GM12864 (cell line): ENCODE measurements around the gene SMARCA2.

Experiments
- DNase-seq: peaks from one replicate; pipeline ENCODE4 v3.0.0-alpha.2; 2011; ENCODE audit warnings: low read depth
- H3K4me3 ChIP-seq: 2 replicates; pipeline ENCODE4 v1.5.1; 2011; ENCODE audit warnings: mild to moderate bottlenecking, low read depth, low read length, control low read depth
- TF ChIP-seq, protein P1 (sequence below): IDR thresholded peaks from 2 replicates; pipeline ENCODE4 v1.5.1; 2011; ENCODE audit warnings: low read depth, mild to moderate bottlenecking, moderate library complexity, low read length, control low read depth, inconsistent platforms; ENCODE audit errors: missing control alignments

SMARCA2 gene

DNA sequence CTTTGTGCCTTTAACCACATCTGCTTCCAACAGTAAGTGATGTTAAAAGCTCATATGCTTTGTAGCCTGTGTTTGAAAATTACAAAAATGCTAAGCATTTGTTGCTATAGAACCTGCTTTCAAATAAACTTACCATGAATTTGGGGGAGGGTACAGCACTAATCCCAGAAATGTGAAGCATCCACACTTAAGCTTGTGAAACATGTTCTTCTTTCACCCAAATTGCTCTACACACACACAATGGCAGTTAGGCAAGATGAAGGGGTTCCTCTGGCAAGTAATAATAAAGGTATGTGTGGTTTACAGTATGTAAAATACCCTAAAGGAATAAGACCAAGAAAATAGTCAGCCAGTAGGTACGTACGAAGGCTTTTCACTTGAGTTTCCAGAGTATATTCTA, 165.6 kb downstream of the SMARCA2 start:
- H3K4me3 ChIP-seq, result no peak overlapping the region
- TF ChIP-seq, protein P1, sequence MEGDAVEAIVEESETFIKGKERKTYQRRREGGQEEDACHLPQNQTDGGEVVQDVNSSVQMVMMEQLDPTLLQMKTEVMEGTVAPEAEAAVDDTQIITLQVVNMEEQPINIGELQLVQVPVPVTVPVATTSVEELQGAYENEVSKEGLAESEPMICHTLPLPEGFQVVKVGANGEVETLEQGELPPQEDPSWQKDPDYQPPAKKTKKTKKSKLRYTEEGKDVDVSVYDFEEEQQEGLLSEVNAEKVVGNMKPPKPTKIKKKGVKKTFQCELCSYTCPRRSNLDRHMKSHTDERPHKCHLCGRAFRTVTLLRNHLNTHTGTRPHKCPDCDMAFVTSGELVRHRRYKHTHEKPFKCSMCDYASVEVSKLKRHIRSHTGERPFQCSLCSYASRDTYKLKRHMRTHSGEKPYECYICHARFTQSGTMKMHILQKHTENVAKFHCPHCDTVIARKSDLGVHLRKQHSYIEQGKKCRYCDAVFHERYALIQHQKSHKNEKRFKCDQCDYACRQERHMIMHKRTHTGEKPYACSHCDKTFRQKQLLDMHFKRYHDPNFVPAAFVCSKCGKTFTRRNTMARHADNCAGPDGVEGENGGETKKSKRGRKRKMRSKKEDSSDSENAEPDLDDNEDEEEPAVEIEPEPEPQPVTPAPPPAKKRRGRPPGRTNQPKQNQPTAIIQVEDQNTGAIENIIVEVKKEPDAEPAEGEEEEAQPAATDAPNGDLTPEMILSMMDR, result no peak
- DNase-seq, result no peak

DNA sequence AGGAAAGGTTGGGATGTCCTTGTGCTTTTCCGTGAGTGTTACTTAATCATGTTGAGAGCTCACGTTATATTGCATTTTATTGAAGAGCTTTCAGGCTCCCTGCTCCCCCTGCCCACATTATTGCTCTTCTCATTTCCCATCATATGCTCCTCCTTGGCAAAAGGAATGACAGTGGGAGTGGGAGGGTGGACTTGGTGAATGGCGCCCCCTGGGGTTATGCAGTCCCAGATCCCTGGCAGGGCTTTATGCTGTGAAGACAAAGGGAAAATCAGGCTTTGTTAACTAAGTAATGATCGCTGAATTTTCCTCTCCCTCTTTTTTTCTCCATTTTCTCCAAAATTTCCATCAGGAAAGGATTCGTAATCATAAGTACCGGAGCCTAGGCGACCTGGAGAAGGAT, 166.6 kb downstream of the SMARCA2 start:
- DNase-seq, result no peak
- TF ChIP-seq, protein P1, result peak; percentile 50
- H3K4me3 ChIP-seq, result no peak overlapping the region

DNA sequence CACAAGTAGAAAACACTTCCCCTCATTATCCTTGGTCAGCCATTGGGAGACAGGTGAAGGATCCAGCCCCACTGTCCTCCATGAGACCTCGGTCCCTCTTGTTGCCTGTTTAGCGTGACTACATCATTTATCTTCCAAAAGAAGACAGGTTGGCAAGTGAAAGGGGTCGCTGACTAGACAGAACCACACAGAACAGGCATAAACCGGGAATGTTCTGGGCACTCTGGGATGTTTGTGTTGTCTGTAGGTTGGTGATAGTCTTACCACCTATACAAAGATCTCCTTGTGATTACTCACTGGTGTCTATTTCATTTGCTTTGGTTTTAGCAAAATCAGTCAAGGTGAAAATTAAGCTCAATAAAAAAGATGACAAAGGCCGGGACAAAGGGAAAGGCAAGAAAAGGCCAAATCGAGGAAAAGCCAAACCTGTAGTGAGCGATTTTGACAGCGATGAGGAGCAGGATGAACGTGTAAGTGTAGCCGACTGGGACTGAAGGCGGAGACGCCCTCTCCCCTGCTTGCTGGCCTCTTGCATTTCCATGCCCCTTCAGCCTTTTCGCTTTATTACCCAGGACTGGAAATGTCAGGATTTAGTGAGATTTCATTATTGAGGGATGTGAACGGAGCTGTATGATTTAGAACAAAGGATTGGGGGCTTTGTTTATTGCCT, 175.9 kb downstream of the SMARCA2 start:
- TF ChIP-seq, protein P1, result no peak
- no peak overlapping the region for H3K4me3 ChIP-seq
- DNase-seq, result no peak

DNA sequence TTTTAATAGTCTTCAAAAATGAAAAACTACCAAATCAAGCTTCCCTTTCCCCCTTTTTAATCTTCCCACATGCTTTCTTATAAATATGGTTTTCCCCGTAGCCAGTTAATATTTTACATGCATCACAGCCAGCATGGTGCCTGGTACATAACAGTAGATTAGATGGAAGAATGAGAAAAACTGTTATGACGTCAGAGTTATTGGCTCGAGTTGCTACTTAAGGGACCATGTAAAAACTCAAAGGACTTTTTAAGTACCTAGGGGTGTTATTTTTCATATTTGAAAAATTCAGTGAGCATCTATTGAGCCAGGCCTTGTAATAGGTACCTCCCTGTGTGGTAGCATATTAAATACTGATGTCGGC, 176.4 kb downstream of the SMARCA2 start:
- H3K4me3 ChIP-seq, result no peak overlapping the region
- TF ChIP-seq, protein P1, result no peak
- no peak for DNase-seq

DNA sequence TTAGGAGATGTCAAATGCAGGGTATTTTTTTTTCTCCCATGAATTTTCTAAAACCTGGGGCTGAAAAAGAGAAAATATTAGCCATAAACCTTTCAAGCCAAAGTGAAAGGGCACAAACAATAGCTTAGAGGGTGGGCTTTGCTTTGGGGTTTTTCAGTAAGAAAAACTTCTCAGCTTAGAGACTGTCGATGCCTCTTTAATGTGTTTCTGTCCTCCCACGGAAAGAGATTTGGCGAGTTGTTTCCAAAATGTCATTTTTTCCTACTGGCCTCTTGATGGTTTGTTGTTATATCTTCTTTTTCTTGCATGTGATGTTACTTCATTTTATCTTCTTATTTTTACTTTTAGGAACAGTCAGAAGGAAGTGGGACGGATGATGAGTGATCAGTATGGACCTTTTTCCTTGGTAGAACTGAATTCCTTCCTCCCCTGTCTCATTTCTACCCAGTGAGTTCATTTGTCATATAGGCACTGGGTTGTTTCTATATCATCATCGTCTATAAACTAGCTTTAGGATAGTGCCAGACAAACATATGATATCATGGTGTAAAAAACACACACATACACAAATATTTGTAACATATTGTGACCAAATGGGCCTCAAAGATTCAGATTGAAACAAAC, 177.3 kb downstream of the SMARCA2 start:
- no peak for DNase-seq
- TF ChIP-seq, protein P1, result no peak
- H3K4me3 ChIP-seq, result no peak overlapping the region

DNA sequence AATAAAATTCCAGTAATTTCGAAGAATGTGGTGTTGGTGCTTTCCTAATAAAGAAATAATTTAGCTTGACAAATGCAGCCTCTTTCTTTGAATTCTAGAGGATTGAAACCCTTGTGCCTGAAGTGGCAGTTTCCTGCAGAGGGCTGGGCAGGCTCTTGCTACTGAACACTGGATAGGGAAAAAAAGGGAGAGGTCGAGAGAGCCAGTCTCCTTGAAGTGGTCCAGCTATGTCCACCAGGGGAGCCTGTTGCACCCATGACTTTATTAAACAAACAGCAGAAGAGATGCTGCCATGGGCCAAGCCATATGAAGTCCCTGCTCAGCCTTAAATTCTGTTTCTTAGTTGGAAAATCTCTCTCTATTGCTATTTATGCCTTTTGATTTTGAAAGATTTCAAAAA, 178.4 kb downstream of the SMARCA2 start:
- TF ChIP-seq, protein P1, result no peak
- H3K4me3 ChIP-seq, result no peak overlapping the region
- no peak for DNase-seq

DNA sequence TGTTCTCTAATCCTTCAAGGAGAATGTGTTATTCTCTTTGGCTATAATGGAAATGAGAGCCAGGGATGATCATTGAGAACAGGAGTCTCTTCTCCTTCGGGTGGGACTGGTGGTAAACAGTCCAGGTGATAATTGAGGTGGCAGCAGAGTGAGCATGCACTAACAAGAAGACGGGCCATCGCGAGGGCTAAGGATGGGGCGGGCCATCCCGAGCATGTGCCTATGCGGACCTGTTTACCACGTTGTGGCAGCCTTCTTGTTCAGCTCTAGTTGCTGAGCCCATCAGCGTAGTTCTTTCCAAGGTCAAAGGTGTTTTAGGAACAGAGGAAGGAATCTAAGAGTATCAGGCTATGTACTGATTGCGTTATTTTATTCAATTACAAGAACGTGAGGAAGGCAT, 180.1 kb downstream of the SMARCA2 start:
- TF ChIP-seq, protein P1, result no peak
- H3K4me3 ChIP-seq, result no peak overlapping the region
- no peak for DNase-seq
